DMS79 (cell line): ENCODE data around the gene MAGI2.
"Not testable (repeated sequence)": the region's sequence is repeated elsewhere in the genome, so short reads cannot be mapped to it uniquely, and the experiment has no call there.

Experiments
- DNase-seq: peaks from one replicate; lab custom pipeline; 2025; lab: John Stamatoyannopoulos, UW

Gene MAGI2

GRCh38 chr7:79149831-79150230 is 303.6 kb downstream of the MAGI2 start:
- DNase-seq: no peak

GRCh38 chr7:79142706-79143105 is 310.8 kb downstream of the MAGI2 start:
- DNase-seq: no peak

GRCh38 chr7:79141252-79141651 is 312.2 kb downstream of the MAGI2 start:
- DNase-seq: no peak

- DNase-seq: no peak
Measured at GRCh38 chr7:79137942-79138341, 315.5 kb downstream of the MAGI2 start.

- no peak for DNase-seq
Measured at GRCh38 chr7:79132844-79133451, 320.5 kb downstream of the MAGI2 start.

DNA sequence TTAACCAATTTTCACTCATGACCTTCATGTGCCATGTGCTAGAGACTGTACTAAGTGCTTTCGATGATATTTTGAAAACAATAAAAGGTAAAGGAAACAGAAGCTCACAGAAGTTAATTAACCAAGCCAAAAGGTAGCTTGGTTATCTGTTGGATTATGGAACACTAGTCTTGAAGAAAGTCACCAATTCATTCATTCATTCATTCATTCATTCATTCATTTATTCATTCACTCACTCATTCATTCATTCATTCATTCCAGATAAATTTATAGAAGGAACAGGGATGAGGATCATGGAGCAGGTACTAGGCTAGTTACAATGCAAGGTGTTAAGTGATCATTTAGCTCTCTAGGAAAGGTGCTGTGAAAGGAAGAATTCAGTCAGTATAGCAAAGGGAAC is 322.8 kb downstream of the MAGI2 start:
- DNase-seq: no peak

DNA sequence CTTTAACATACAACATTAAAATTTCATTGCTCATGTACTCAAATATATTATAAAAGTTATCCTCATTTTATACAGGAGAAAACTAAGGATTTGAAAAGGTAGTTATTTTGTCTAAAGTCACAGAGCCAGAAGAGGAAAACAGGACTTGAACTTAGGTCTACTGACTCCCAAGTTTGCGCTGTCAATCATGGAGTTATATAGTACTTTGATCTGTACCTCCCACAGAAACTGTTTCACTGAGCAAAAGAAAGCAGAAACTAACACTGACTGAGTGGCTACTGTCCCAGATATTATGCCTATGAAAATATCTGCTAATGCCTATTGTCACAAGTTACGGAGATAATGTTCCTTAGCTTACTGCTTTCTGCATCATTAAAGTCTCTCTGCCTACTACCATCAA is 329.1 kb downstream of the MAGI2 start:
- DNase-seq: no peak

GRCh38 chr7:79118143-79118542 is 335.3 kb downstream of the MAGI2 start:
- DNase-seq: no peak

DNA sequence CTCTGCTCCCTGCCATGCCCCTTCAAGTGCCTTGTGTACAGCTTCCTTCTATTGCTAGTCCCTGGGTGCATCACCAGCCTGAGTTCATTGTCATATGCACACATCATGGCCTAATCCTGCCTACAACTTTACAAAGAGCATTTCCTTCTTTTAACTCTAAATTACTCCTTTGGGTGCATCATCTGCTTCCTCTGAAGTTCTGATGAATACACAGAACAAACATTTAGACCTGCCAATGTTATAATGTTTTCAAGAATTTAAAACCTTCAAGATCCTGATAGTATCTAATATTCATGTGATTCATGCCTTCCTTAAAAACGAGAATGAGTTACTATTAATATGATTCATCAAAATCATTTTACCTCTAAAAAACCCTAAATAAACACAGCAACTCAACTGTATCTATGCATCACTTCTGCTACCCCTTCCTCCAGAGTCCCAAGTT is 357.1 kb downstream of the MAGI2 start:
- no peak for DNase-seq

DNA sequence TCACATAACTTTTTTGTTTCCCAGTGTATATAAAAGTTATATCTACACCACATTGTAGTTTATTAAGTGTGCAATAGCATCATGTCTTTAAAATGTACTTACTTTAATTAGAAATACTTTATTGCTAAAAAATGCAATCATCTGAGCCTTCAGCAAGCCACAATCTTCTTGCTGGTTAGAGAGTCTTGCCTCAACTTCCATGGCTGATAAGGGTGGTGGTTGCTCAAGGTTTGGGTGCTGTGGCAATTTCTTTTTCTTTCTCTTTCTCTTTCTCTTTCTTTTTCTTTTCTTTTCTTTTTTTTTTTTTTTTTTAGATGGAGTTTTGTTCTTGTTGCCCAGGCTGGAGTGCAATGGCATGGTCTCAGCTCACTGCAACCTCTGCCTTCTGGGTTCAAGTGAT is 360.0 kb downstream of the MAGI2 start:
- no peak for DNase-seq

DNA sequence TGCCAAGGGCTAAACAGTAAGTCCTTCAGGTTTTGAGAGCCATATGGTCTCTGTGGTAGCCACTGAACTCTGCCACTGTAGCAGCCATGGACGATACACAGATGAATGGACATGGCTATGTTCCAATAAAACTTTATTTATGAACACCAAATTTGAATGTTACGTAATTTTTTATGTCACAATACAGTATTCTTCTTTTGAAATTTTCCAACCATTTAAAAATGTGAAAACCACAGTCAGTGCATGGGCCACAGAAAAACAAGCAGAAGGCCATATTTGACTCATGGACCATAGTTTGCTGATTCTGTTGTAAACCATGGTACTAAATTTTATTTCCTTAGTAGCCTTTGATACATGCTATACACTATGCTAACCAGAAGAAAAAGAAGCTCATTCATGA is 361.8 kb downstream of the MAGI2 start:
- no peak for DNase-seq

GRCh38 chr7:79091011-79091410 is 362.5 kb downstream of the MAGI2 start:
- no peak for DNase-seq

- no peak for DNase-seq
Measured at GRCh38 chr7:79090543-79090942, 362.9 kb downstream of the MAGI2 start.

GRCh38 chr7:79084423-79084822 is 369.0 kb downstream of the MAGI2 start:
- no peak for DNase-seq

- no peak for DNase-seq
Measured at GRCh38 chr7:79079919-79080554, 373.4 kb downstream of the MAGI2 start.

DNA sequence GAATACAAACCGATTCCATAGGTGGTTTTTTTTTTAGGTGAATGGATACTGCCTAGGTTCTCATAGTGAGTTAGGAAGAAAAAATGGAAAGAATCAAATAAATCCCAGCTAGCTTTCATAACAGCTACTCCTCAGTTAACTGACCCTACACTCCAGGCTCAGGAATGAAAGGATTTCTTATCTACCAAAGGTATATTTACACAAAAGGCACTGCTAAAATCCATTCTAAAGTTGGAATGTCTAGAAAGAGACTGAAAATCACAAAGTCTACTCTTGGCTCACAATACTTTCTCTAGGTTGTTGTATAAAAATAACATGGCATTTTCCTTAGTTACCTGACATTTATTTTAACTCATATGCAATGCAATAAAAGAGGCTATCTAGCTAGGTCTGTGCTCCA is 375.2 kb downstream of the MAGI2 start:
- no peak for DNase-seq

GRCh38 chr7:79071187-79071586 is 382.3 kb downstream of the MAGI2 start:
- not testable (repeated sequence) for DNase-seq

- no peak for DNase-seq
Measured at GRCh38 chr7:79064187-79064823, 389.2 kb downstream of the MAGI2 start.

DNA sequence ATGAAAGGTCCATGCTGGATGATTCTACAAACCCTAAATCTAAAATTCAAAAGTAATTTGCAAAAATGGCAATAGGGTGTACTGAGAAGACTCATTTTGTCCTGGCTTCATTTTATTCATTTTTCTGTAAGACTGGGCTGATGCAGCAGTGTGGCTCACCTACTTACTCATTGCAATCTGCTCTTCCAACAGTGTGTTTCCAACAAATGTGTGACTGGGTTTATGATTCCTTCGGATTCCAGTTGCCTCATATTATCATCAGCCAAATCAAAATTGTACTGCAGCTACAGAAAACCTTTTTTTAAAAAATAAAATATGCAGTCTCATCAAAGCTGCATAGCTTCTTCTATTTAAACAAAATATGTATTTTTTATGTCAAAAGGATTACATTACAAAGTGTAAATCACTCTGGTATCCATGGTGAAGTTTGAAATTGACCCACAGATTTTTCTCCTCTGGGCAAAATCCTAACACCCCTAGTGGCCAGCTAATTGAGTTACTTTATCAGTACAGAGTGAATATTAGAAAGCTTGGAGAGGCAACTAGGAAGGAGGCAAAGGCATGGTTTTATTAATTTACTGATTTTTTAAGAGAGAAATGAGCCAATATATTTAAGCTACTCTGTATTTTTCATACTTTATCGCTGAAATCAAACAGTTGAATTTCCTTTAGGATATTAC is 390.3 kb downstream of the MAGI2 start:
- DNase-seq: no peak

- DNase-seq: no peak
Measured at GRCh38 chr7:79060498-79060897, 393.0 kb downstream of the MAGI2 start.

DNA sequence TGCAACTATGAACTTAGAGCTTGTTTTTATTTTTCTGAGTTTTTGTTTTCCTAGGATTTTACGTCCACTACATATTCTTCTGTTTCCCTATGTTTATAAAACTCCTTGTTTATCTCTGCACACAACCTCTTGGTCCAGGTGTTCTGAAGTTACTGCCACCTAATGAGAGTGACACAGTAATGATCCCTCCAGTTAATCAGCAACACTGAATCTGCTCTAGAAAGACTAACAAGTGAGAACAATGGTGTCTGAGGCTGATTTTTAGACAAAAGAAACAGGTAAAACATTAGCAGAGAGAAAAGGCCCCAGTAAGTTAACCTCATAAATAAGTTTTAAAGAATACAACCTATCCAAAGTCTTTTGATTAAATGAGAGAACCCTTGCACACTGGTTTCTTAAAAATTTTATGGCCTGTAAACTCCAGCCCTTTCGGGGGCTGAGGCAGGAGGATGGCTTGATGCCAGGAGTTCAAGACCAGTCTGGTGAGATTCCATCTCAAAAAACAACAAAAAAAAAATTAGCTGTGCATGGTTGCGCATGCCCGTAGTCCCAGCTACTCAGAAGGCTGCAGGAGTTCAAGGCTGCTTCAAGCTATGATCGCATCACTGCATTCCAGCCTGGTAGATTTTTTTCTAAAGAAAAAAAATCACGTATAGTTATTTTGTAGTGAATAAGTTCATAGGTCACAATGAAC is 397.6 kb downstream of the MAGI2 start:
- peak; percentile 76 for DNase-seq

DNA sequence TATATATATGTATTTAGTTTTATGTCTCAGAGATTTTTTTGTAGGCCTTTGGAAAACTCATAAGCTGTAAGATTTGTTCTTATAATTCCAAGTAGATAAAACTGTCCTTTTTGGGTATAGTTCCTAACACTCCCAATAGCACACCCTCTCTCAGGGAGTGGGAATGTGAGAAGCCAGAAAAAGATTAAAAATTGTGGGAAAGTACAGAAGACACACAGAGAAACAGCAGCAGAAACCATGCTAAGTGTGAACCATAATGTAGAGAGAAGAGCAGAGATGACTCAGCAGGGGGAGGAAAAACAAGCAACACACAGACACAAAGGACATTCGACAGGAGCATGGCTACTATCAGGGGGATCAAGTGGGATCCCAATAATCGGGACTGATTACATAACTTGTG is 401.6 kb downstream of the MAGI2 start:
- DNase-seq: no peak
